Fibroblast of lung (primary cell): ENCODE measurements around the gene TNIK.

ENCODE experiments used
- EZH2 ChIP-seq: IDR thresholded peaks from 2 replicates; pipeline ENCODE4 v1.5.1; 2012; ENCODE audit warnings: low read length, control low read depth, mild to moderate bottlenecking; ENCODE audit errors: missing control alignments
- TF ChIP-seq, protein P1 (sequence below), 2 donors: IDR thresholded peaks in 1 of 2; conservative IDR thresholded peaks in 1 of 2; 1 replicate in 1 of 2; 2 replicates in 1 of 2; pipeline ENCODE4 v1.5.1; 2011 to 2012; ENCODE audit warnings: low read length in 2 of 2, control low read depth in 1 of 2, inconsistent platforms in 1 of 2, low read depth in 1 of 2, mild to moderate bottlenecking in 1 of 2

DNA sequence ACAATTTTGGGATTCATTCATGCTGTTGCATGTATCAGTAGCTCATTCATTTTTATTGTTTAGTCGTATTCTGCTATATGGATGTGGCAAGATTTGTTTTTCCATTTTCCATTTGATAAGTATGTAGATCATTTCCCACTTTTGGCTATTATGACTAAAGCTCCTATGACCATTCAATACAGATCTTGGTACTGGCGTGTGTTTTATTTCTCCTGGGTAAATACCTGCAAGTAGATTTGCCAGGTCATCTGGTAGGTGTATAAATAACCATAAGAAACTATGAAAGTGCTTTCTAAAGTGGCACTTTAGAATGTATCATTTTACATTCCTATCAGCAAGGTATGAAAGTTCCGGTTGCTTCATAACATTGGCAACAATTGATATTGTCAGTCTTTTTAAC, 124.6 kb downstream of the TNIK start:
- TF ChIP-seq, protein P1, sequence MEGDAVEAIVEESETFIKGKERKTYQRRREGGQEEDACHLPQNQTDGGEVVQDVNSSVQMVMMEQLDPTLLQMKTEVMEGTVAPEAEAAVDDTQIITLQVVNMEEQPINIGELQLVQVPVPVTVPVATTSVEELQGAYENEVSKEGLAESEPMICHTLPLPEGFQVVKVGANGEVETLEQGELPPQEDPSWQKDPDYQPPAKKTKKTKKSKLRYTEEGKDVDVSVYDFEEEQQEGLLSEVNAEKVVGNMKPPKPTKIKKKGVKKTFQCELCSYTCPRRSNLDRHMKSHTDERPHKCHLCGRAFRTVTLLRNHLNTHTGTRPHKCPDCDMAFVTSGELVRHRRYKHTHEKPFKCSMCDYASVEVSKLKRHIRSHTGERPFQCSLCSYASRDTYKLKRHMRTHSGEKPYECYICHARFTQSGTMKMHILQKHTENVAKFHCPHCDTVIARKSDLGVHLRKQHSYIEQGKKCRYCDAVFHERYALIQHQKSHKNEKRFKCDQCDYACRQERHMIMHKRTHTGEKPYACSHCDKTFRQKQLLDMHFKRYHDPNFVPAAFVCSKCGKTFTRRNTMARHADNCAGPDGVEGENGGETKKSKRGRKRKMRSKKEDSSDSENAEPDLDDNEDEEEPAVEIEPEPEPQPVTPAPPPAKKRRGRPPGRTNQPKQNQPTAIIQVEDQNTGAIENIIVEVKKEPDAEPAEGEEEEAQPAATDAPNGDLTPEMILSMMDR (conservative IDR thresholded peaks at IDR 0.05 in 1 of 2, IDR thresholded peaks at IDR 0.05 in 1 of 2; ENCODE audit: low read depth in 1 of 2, low read length in 2 of 2): no peak
- TF ChIP-seq EZH2: no peak
